GM18499 (cell line): ENCODE measurements around the gene AACS.
"Not testable (repeated sequence)": the region's sequence is repeated elsewhere in the genome, so short reads cannot be mapped to it uniquely, and the experiment has no call there.

Experiments
- ATAC-seq: cut with Tn5 transposase; IDR thresholded peaks from one replicate; pipeline ENCODE4 v1.9.1; 2021; ENCODE audit warnings: moderate number of reproducible peaks; ENCODE audit not compliant: insufficient read depth, unreplicated experiment

Gene AACS

GRCh38 chr12:125053821-125054220 is 11.4 kb upstream of the AACS start:
- no peak for ATAC-seq

GRCh38 chr12:125055591-125055990 is 9.6 kb upstream of the AACS start:
- no peak for ATAC-seq

GRCh38 chr12:125056306-125056705 is 8.9 kb upstream of the AACS start:
- no peak for ATAC-seq

GRCh38 chr12:125057708-125058107 is 7.5 kb upstream of the AACS start:
- no peak for ATAC-seq

- ATAC-seq = no peak
Measured at GRCh38 chr12:125061229-125061628, 4.0 kb upstream of the AACS start.

GRCh38 chr12:125063522-125063921 is 1.7 kb upstream of the AACS start:
- ATAC-seq = not testable (repeated sequence)

GRCh38 chr12:125064492-125064891 is 743 bp upstream of the AACS start:
- no peak for ATAC-seq

- no peak for ATAC-seq
Measured at GRCh38 chr12:125065919-125066570, 810 bp downstream of the AACS start.

GRCh38 chr12:125068391-125068790 is 3.2 kb downstream of the AACS start:
- ATAC-seq = no peak

GRCh38 chr12:125069616-125070015 is 4.4 kb downstream of the AACS start:
- ATAC-seq = no peak

- ATAC-seq = no peak
Measured at GRCh38 chr12:125070112-125070511, 4.9 kb downstream of the AACS start.

- ATAC-seq = no peak
Measured at GRCh38 chr12:125070661-125071390, 5.6 kb downstream of the AACS start.

GRCh38 chr12:125071456-125071855 is 6.2 kb downstream of the AACS start:
- no peak for ATAC-seq

GRCh38 chr12:125072496-125072895 is 7.3 kb downstream of the AACS start:
- ATAC-seq = no peak

GRCh38 chr12:125074294-125074693 is 9.1 kb downstream of the AACS start:
- ATAC-seq = not testable (repeated sequence)

GRCh38 chr12:125076103-125076502 is 10.9 kb downstream of the AACS start:
- ATAC-seq = no peak

GRCh38 chr12:125079084-125079483 is 13.8 kb downstream of the AACS start:
- ATAC-seq = no peak

GRCh38 chr12:125079648-125080645 is 14.7 kb downstream of the AACS start:
- ATAC-seq = no peak

GRCh38 chr12:125081427-125081826 is 16.2 kb downstream of the AACS start:
- ATAC-seq = no peak

GRCh38 chr12:125083072-125083471 is 17.8 kb downstream of the AACS start:
- ATAC-seq = no peak

- ATAC-seq = not testable (repeated sequence)
Measured at GRCh38 chr12:125088199-125088598, 23.0 kb downstream of the AACS start.
